Type B pancreatic cell (in vitro differentiated cells): Measurements from ENCODE around the gene ST8SIA5. TPM values are rescaled to one million over a fixed set of nuclear protein-coding genes. Genes with fewer than 3 reads are reported as not detected.

Experiments
- DNase-seq: peaks from one replicate; pipeline ENCODE4 v3.0.0; 2021; ENCODE audit warnings: mixed read lengths; ENCODE audit not compliant: unreplicated experiment; ENCODE audit errors: extremely low spot score
- H3K27ac Mint-ChIP-seq: 2 replicates; pipeline ENCODE4 v1.8.0; 2021; ENCODE audit warnings: mild to moderate bottlenecking, mixed read lengths
- H3K27me3 Mint-ChIP-seq: 2 replicates; pipeline ENCODE4 v1.8.0; 2021; ENCODE audit warnings: mixed read lengths
- H3K36me3 Mint-ChIP-seq: 2 replicates; pipeline ENCODE4 v1.8.0; 2021; ENCODE audit warnings: mixed read lengths
- H3K4me1 Mint-ChIP-seq: one replicate; pipeline ENCODE4 v1.8.0; 2021; ENCODE audit warnings: mixed read lengths; ENCODE audit not compliant: unreplicated experiment
- H3K4me3 Mint-ChIP-seq: 2 replicates; pipeline ENCODE4 v1.8.0; 2021; ENCODE audit warnings: mild to moderate bottlenecking, mixed read lengths
- H3K9me3 Mint-ChIP-seq: 2 replicates; pipeline ENCODE4 v1.8.0; 2021; ENCODE audit warnings: mixed read lengths
- total RNA-seq: library from RNA; stranded (reverse); gene quantifications from 2 replicates; pipeline ENCODE4 v1.2.1, GENCODE V29; 2021; ENCODE audit warnings: low replicate concordance
- TF ChIP-seq, protein P1 (sequence below): fragments of 200-600 bp; sonication (generic); conservative IDR thresholded peaks from 2 replicates; pipeline ENCODE4 v1.5.0; 2021; ENCODE audit warnings: antibody characterized with exemption, mild to moderate bottlenecking

ST8SIA5 gene
- total RNA-seq, 1 donor from 2014 or later: 0.94 TPM

GRCh38 chr18:46622451-46622850 is 134.4 kb downstream of the ST8SIA5 start:
- Mint-ChIP-seq H3K27me3 (peaks cover 15% of the 10 kb centered on the region), H3K27ac (no peak overlapping the region), H3K4me3 (no peak overlapping the region)

GRCh38 chr18:46621871-46622270 is 135.0 kb downstream of the ST8SIA5 start:
- peak; percentile 25 for DNase-seq
- no peak overlapping the region for H3K27ac Mint-ChIP-seq

More at GRCh38 chr18:46622451-46622850, 134.4 kb downstream of the ST8SIA5 start:
- DNase-seq: peak; percentile 39
- Mint-ChIP-seq H3K9me3 (no peaks in the 10 kb centered on the region), H3K36me3 (no peaks in the 10 kb centered on the region), H3K4me1 (no peaks in the 10 kb centered on the region)
- TF ChIP-seq, protein P1, sequence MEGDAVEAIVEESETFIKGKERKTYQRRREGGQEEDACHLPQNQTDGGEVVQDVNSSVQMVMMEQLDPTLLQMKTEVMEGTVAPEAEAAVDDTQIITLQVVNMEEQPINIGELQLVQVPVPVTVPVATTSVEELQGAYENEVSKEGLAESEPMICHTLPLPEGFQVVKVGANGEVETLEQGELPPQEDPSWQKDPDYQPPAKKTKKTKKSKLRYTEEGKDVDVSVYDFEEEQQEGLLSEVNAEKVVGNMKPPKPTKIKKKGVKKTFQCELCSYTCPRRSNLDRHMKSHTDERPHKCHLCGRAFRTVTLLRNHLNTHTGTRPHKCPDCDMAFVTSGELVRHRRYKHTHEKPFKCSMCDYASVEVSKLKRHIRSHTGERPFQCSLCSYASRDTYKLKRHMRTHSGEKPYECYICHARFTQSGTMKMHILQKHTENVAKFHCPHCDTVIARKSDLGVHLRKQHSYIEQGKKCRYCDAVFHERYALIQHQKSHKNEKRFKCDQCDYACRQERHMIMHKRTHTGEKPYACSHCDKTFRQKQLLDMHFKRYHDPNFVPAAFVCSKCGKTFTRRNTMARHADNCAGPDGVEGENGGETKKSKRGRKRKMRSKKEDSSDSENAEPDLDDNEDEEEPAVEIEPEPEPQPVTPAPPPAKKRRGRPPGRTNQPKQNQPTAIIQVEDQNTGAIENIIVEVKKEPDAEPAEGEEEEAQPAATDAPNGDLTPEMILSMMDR: no peak

GRCh38 chr18:46621111-46621766 is 135.6 kb downstream of the ST8SIA5 start:
- Mint-ChIP-seq H3K36me3 (no peaks in the 10 kb centered on the region), H3K4me1 (no peaks in the 10 kb centered on the region), H3K9me3 (no peaks in the 10 kb centered on the region), H3K4me3 (no peak overlapping the region), H3K27me3 (peaks cover 14% of the 10 kb centered on the region), H3K27ac (no peak overlapping the region)
- peak; percentile 40 for DNase-seq
- TF ChIP-seq, protein P1: no peak

More at GRCh38 chr18:46621871-46622270, 135.0 kb downstream of the ST8SIA5 start:
- Mint-ChIP-seq H3K27me3 (peaks cover 15% of the 10 kb centered on the region), H3K4me3 (no peak overlapping the region), H3K4me1 (no peaks in the 10 kb centered on the region), H3K36me3 (no peaks in the 10 kb centered on the region), H3K9me3 (no peaks in the 10 kb centered on the region)
- TF ChIP-seq, protein P1: no peak

- Mint-ChIP-seq H3K27me3 (peaks cover 8% of the 10 kb centered on the region), H3K4me1 (no peaks in the 10 kb centered on the region), H3K9me3 (no peaks in the 10 kb centered on the region), H3K36me3 (no peaks in the 10 kb centered on the region), H3K4me3 (no peak overlapping the region), H3K27ac (no peak overlapping the region)
- no peak for DNase-seq
- TF ChIP-seq, protein P1: no peak
Observed at GRCh38 chr18:46619559-46619958, 137.3 kb downstream of the ST8SIA5 start.

Other genes starting within 250 kb of the ST8SIA5 start
- not detected in 2 replicates for gene LOXHD1, start 99.8 kb downstream of the ST8SIA5 start, total RNA-seq
- 23.9 and 37.6 TPM in 2 replicates for gene PIAS2, start 160.5 kb upstream of the ST8SIA5 start, total RNA-seq
- gene KATNAL2, start 160.5 kb upstream of the ST8SIA5 start, total RNA-seq: 1.9 and 8.6 TPM in 2 replicates